Neural cell (in vitro differentiated cells): Measurements from ENCODE around the gene FAM163B.

Source experiments
- EZH2 ChIP-seq: fragments of 200-600, 300-800 bp; shearing (Covaris generic), sonication (generic); IDR thresholded peaks from 2 replicates; pipeline ENCODE4 v1.6.1; 2014; ENCODE audit warnings: antibody characterized with exemption, low read length, borderline replicate concordance, mild to moderate bottlenecking; ENCODE audit not compliant: insufficient read depth, poor library complexity, severe bottlenecking
- TF ChIP-seq, protein P1 (sequence below): fragments of 450-650 bp; IDR thresholded peaks from 2 replicates; pipeline ENCODE4 v1.5.1; 2014; ENCODE audit warnings: antibody characterized with exemption, mild to moderate bottlenecking, moderate library complexity; ENCODE audit not compliant: poor library complexity, severe bottlenecking

DNA sequence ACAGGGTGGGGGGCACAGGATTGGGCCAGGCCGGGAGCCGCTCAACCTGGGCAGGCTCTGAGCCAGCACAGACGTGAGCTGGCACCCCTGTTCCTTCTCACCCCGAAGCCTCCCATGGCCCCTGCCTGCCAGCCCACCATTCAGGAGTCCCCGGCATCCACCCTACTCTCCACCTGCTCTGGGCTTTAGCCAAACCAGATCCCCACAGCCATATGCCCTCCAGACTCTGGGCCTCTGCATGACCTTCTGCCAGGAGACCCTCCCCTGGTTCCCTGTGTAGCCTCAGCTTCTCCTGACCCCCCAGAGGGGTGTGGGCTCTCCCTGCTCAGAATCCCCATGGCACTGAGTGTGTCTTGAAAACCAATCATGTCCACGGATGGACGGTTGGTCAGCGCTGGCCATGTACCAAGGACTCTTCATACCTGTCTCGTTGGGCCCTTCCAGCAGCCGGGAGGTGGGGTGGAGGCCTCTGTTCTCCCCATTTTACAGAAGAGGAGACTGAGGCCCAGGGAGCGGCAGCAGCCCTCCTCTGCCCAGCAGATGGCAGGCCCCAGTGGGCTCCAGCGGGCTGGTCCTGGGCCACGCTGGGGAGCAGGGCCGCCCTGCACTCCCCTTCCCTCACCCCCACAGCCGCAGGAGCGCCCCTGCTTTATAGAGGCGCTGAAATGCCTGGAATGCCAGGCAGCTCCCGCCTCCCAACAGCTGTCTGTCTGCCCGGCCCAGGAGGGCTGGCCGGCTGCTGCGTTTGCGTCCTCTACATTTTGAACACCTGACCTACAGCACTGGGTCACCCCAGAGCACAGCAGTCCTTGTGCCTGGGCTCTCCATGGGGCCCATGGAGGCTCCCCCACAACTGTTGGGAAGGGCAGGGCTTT lies 81.0 kb downstream of the FAM163B start:
- no peak for TF ChIP-seq EZH2
- TF ChIP-seq, protein P1, sequence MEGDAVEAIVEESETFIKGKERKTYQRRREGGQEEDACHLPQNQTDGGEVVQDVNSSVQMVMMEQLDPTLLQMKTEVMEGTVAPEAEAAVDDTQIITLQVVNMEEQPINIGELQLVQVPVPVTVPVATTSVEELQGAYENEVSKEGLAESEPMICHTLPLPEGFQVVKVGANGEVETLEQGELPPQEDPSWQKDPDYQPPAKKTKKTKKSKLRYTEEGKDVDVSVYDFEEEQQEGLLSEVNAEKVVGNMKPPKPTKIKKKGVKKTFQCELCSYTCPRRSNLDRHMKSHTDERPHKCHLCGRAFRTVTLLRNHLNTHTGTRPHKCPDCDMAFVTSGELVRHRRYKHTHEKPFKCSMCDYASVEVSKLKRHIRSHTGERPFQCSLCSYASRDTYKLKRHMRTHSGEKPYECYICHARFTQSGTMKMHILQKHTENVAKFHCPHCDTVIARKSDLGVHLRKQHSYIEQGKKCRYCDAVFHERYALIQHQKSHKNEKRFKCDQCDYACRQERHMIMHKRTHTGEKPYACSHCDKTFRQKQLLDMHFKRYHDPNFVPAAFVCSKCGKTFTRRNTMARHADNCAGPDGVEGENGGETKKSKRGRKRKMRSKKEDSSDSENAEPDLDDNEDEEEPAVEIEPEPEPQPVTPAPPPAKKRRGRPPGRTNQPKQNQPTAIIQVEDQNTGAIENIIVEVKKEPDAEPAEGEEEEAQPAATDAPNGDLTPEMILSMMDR = no peak
